ENCODE data around the gene GPR78.
"Not testable (repeated sequence)": the region's sequence is repeated elsewhere in the genome, so short reads cannot be mapped to it uniquely, and the experiment has no call there.

GPR78 gene

DNA sequence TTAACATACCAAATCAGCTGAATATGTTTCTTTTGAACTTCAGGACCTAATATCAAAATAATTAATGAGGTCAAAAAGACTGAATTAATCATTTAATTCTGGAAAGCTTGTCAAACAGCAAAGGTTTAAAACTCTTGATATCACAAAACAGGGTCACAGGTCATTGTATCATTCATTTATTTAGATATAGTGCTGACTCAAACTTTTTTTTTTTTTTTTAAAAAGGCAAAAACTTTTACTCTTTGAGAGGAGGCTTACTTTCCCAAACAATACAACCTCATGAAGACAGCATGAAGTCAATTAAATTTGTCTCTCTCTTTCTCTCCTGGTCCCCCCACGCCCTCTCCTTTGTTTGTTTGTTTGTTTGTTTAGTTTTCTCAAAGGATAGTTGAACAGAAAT is 15.6 kb upstream of the GPR78 start:
- no peak for DNase-seq (ENCODE audit: low read depth)

DNA sequence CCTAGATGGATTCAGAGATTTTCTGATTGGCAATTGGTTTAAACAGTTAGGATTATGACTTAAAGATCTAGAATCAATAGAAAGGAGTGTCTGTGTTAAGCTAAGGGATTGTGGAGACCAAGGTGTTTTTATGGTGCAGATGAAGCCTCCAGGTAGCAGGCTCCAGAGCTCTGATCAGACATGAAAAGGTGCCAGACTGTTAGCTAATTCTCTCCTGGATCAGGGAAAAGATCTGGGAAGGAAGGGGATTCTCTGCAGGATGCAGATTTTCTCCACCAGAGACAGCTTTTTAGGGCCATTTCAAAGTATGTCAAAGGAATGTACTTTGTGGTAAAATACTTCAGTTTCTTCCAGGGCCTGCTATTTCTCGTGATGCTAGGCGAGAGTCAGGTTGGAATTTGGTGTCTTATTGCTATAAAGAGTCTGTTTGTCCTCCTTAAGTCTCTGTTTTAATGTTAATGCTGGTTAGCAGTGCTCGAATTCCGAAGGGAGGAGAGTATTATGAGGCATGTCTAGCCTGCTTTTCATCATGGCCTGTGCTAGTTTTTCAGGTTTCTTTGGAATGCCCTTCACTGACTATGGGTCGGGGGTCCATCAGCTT is 12.0 kb upstream of the GPR78 start:
- DNase-seq (ENCODE audit: low read depth): no peak

DNA sequence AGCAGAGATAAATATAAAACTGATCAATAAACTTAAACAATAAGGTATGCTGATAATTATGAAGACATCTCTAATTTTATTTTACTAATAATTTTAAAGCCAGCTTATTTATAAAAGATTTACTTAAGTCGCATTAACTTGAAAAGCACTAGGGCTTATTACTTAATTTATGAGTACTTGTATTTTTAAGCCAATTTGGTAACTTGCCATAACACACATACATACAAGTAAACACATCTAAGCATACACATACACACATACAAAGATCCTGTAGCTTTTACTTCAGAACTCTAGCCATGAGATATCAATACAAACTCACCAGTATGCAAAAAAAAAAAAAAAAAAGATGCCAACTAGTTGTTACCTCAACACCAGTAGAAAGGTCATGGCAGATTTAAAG is 10.0 kb upstream of the GPR78 start:
- no peak for DNase-seq (ENCODE audit: low read depth)

DNA sequence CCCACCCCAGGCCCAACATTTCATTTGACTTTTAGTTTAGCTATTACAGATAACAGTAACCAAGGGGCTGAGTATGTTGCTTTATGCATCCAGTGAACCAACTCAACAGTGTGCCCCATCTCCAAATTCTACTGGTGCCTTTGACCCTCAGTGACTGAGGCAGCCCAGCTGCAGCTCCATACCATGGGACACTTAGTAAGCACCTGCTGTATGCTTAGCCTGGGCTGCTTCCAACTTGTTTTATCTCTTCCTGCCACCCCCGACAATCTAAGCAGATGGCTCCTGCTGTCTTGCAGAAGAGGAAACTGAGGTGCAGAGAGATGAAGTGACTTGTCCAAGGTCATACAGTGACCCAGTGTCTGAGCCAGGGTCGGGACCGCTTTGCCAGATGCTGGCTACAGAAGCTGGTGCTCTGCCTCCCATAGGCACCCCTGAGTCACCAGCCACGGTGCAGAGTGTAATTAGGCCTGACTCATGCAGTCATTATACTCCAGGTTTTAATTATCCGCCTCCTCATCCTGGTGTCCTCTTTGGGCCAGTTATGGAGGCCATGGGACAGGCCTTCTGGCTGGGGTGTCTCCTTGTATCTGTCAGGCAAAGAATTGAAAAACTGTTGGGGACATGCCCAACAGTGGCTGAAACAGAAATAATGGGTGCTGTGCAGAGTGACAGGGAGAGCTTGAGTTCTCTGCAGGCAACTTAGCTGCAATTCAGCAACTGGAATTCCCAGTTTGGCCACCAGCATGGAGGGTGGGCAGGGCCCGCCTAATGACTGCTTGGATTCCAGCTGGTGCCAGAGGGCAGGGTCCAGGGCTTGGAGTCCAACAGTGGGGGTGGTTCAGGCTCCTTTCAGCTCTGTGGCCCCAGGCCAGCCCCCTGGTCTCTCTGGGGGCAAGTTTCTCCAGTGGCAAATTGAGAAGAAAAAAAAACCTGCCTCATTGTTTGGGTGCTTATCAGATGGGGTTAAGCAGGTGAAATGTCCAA is 8.2 kb upstream of the GPR78 start:
- DNase-seq (ENCODE audit: low read depth): no peak

DNA sequence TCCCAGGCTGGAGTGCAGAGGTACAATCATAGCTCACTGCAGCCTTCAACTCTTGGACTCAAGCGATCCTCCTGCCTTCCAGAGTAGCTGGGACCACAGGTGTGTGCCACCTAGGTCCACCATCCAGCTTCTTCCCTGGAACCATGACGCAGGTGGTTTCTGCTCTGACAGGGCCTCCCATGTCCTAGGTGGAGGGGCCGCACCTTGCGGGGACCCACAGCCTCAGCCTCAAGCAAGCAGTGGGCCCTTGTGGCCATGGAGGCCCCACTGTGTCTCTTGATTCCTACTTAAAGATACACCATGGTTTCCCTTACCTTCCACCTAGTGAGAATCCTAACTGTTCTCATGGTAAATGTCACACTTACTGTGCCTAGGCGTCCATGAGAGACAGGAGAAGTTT is 6.9 kb upstream of the GPR78 start:
- DNase-seq (ENCODE audit: low read depth): no peak

DNA sequence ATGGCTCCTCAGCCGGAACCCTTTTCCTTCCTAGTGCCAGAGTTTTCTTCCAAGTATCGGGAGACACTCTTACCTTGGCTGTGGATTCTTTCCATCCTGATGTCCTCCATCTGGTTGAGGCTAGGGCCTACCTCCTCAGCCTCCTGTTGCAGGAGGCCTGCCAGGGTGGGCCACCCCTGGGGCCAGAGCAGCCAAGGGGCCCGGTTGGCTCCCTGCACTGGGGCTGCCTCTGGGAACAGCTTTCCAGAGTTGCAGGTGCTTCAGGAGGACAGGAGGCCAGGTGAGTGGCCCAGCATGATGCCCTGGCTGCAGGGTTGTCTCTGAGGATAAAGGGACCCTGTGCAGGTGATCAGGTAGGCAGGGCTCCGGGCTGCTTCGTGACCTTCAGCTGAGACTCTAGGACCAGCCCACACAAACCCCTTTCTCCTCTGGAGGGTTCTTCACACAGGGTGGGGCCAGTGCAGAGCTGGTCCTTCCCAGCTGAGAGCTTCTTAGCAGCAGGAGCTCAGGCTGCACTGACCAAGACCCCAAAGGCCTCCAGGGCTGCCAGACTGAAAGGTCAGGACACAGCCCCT is 5.3 kb upstream of the GPR78 start:
- no peak for DNase-seq (ENCODE audit: low read depth)

DNA sequence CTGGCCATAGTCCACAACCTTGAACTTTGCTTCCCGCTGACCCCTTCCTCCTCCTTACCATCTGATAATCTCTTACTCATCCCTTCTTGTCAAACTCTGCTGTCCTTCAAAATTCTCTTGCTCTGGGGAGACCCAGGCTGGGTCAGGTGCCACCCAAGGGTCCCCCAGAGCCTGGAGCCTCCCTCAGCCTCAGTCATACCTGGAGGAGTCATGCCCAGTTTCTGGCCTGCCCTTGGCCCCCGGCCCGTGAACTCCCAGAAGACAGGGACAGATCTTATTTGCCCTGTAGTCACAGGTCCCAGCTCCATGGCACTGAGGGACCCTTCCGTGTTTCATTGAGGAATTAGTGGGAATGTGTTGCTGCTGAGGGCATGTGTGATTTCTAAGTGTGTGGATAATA is 4.7 kb upstream of the GPR78 start:
- no peak for DNase-seq (ENCODE audit: low read depth)

DNA sequence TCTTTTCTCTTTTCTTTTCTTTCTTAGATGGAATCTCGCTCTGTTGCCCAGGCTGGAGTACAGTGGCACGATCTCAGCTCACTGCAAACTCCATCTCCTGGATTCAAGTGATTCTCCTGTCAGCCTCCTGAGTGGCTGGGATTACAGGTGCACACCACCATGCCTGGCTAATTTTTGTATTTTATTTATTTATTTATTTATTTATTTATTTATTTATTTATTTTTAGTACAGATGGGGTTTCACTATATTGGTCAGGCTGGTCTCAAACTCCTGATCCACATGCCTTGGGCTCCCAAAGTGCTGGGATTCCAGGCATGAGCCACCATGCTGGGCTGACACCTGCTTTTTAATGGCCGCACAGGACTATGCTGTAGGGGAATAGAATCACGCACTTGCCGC is 3.6 kb upstream of the GPR78 start:
- DNase-seq (ENCODE audit: low read depth): not testable (repeated sequence)

DNA sequence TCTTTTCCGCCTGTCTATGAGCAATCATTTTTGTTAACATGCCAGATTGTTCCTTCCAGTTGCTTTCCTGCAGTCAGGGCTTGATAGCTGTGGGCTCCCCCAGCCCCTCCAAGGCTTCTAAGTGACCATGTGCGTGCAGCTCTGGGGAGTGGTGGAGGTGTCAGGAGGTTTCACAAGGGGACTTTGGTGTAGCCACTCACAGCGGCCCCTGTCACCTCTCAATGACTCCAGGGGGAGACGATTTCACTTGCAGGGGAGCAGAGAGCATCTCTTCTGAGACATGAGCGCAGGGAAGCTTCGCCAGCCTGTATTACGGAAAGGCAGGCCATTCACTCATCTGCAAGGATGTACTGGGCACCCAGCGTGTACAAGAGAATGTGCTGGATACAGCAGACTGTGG is 3.1 kb upstream of the GPR78 start:
- DNase-seq (ENCODE audit: low read depth): no peak

DNA sequence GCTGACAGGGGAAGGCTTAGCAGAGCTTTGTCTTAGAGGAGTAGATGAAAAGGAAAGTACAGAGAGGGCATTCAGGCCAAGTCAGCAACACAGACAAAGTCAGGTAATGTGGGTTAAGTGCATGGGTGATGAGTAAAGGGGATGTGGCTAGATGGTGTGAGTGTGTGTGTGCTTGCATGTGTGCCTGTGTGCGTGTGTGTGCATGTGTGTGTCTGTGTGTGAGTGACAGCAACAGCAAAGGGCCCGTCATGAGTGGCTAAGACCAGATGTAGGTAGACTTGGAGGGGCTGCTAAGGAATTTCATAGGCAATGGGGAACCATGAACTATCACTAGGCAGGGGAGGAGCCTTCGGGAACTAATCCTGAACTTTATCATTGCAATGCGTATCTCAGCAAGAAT is 2.2 kb upstream of the GPR78 start:
- DNase-seq (ENCODE audit: low read depth): no peak

DNA sequence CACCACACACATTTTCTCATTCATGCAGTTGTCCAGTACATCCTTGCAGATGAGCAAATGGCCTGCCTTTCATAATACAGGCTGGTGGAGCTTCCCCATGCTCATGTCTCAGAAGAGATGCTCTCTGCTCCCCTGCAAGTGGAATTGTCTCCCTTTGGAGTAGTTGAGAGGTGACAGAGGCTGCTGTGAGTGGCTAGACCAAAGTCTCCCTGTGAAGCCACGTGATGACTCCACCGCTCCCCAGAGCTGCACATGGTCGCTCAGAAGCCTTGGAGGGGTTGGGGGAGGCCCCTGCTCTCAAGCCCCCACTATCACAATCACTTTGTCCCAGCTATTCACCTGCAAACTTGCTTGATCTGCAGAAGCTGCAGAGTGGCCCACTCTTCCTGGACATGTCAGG is 1.5 kb upstream of the GPR78 start:
- no peak for DNase-seq (ENCODE audit: low read depth)

DNA sequence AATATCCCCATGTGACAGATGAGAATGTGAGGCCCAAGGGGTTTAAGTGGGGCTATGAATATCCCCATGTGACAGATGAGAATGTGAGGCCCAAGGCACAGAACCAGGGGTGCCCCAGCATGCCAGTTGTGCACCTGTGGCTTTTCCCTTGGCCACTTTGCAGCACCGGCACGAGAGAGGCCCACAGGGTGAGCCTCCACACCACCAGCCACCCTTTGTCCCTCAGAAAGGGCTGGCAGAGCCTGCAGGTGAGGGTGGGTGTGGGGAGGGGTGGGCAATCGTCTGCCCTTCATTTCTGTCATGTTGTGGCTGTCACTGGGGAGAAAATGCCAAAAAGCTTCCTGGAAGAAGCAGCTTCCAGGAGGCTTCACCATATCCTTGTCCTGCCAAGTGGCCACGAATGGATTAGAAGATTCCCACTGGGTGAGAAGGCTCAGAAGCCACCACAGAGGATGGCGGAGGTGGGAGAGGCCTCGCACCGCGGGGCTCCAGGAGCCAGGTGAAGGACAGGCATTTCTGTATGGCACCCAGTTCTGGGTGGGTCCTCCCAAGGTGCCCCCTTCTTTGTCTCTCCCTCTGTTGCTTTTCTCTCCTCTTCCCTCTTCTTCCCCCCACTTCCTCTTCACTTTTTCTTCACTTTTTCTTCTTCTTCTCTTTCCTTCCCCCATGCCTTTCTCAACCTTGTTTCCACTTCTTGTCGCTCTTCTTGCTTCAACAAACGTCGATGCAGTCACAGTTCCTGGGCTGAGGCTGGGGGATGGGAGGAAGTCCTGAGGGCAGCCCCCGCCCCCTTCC is 469 bp upstream of the GPR78 start:
- DNase-seq (ENCODE audit: low read depth): no peak

DNA sequence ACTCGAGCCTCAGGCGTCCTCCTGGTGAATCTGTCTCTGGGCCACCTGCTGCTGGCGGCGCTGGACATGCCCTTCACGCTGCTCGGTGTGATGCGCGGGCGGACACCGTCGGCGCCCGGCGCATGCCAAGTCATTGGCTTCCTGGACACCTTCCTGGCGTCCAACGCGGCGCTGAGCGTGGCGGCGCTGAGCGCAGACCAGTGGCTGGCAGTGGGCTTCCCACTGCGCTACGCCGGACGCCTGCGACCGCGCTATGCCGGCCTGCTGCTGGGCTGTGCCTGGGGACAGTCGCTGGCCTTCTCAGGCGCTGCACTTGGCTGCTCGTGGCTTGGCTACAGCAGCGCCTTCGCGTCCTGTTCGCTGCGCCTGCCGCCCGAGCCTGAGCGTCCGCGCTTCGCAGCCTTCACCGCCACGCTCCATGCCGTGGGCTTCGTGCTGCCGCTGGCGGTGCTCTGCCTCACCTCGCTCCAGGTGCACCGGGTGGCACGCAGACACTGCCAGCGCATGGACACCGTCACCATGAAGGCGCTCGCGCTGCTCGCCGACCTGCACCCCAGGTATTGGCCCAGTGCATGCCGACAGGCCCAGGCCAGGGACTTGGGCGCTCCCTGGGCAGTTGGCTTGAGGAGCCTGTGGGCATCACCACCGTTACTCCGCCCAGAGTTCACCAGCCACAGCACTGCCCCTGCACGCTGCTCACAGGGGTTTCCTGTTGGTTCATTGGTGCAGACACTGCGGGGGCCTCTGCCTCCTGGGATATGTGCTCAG is 1.1 kb downstream of the GPR78 start:
- no peak for DNase-seq (ENCODE audit: low read depth)

DNA sequence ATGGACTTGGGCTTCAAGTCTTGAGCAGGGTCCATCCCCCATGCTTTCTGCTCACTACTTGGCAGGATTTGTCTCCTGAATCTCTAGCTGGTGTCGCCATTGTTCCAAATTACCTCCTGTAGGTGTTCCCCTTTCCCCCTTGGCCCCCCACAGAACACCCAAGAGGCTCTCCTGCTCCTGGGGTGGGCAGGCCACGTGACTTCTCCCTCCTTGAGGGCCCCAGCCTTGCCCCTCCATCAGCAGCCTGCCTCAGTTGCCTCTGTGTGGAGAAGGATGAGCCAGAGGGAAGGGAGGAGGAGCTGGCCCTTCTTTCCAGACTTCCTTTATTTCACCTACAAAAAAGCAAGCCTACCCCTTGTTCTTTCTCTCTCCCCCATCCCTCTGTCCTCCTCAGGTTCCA is 1.8 kb downstream of the GPR78 start:
- DNase-seq (ENCODE audit: low read depth): no peak

DNA sequence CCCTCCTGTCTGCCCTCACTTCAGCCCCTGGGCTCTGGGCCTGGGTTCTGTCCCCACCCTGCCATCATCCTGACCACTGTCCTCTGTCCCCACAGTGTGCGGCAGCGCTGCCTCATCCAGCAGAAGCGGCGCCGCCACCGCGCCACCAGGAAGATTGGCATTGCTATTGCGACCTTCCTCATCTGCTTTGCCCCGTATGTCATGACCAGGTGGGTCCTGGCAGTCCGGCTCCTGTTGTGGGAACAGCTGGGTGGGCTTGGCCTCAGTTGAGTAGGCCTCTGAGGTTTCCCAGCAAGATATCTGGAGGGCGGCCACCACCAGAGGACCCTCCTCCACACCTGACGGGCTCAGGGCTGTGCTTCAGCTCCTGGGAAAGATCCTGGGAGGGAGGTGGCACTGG is 2.2 kb downstream of the GPR78 start:
- DNase-seq (ENCODE audit: low read depth): no peak

DNA sequence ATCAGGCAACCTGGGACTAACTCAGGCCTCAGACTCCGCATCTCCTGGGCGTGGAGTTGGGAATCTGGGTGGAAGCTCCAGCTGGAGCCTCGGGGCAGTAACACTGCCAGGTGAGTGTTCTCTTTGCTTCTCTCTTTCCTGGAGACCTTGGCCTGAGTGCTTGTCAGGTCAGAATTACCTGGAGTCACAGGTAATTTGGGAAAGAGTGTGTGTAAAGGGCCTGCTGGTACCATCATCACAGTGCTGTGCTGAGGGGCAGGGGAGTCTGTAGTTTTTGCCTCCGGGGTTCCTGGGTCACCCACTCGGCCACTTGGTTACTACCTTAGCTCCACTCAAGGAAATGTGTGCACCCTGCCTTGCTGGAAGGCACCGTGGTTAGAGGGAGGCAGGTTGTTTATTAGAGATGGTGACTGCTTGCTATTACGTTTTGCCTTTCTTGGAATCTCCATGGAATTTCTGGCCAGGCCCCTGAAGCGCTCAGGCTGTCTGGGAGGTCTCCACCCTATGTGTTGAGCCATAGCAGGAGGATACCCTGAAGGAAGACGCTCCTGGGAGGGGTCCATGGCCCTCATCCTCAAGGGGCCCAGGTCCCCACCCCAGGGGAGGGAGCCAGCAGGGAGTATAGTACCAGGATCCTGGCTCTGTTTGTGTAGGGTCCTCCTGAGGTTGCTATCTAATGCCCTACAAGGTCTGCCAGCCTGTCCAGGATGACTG is 2.9 kb downstream of the GPR78 start:
- no peak for DNase-seq (ENCODE audit: low read depth)

DNA sequence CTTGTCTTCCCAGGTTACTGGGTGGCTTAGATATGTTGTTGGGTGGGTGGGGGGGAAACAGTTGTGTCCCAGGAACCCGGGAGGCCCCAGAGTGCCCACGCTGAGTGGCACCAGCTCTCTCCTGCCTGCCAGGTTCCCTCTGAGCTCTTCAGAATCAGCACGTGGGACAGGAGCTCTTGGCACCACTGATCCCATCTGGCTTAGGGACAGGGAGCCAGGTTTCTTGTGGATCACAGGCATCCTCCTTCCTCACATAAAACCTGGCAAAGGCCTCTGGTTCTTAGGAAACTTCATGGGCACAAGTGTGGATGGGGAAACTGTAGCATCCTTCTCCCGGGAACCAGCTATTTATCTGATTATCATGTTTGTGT is 3.4 kb downstream of the GPR78 start:
- no peak for DNase-seq (ENCODE audit: low read depth)

DNA sequence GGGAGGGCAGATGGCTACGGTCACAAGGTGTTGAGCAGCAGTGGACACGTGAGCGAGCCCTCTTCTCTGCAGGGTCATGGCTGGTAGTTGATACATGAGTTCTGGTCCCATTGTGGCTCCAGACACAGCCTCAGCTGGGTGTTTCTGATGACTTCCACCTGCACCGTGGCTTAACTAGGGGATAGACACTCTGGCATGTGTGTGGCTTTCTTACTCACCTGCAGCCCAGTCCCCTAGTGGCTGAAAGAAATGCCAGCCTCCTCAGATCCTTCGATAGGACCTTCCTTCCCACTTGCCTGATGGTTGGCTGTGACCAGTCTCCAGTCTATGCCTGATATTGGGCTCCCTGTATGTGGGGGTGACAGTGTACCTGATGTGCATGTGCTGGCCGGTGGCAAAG is 5.0 kb downstream of the GPR78 start:
- DNase-seq (ENCODE audit: low read depth): no peak

DNA sequence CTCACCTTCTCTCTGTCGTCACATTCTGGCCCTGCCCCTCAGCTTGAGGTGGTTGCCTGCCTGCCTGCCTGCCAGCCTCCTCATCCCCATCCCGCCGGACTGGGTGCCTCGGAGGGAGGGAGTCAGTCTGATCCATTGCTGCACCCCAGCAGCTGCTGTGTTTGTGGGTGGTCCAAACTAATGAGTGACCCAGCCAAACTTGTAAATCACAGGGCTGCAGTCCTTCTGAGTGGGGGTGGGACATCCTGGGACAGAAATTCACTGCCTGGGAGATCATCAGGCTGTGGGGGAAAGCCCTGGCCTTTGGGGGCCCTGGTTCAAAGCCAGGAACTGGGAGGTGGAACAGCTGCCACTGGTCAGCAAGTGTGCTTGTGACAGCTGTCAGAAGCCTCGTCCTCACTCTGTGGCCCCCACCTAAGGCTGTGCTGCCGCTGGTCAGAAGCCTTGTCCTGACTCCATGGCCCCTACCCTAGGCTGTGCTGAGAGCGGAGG is 5.6 kb downstream of the GPR78 start:
- no peak for DNase-seq (ENCODE audit: low read depth)

DNA sequence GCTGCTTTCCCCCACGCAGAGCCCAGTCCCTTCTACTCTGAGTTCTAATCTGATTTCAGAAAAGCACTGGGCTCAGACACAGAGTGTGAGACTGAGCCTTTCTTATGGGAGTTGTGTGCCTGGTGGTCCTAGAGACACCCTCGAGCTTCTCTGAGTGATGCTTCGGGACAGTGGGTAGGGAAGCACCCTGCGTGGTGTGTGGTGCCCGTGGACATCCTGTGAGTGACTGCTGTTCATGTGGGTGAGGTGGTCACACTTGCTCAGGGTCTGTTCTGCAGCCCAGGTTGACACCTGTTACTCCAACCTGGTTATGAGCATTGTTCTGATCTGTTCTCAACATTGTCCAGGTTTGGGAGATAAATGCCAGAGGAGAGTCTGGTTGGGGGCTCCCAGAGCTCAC is 6.1 kb downstream of the GPR78 start:
- DNase-seq (ENCODE audit: low read depth): no peak
